NCI-H2107 treated with DMSO at 0.1 percent for 48 hours (cell line): ENCODE results near the gene SYNPO2.
"Not testable (repeated sequence)": the region's sequence is repeated elsewhere in the genome, so short reads cannot be mapped to it uniquely, and the experiment has no call there.

ENCODE experiments used
- DNase-seq: peaks from one replicate; lab custom pipeline; 2025; ENCODE audit not compliant: unreplicated experiment; lab: John Stamatoyannopoulos, UW

SYNPO2 gene

DNA sequence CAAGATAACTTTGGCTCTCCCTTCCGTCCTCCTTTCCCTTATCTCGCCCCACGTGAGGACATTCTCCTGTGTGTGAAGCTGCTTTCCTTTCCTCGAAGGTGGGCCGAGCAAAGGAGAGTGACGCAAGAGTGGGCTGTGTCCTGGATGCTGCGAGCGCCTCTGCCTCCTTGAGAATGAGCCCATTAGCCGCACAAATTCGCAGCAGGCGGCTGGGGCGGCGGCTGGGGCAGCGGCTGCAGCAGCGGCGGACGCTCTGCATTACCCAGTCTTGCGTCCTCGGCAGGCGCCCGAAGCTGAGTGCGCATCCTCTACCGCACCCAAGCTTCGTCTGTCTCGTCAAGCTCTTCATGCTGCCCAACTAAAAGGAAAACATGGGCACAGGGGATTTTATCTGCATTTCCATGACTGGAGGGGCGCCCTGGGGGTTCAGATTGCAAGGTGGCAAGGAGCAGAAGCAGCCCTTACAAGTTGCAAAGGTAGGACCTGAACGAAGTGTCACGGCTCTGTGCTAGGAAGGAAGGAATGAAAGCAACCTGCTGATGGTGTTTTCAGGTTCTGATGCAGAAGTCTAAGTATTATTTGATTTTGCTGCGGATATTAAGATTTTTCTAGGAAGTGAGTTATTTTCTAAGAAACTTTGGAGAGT is at the start of gene SYNPO2:
SYNPO2 (plus strand) TSS at position 189 of the 646 bp plus-strand sequence; CDS start at position 372, 183 bp downstream.
- no peak for DNase-seq

DNA sequence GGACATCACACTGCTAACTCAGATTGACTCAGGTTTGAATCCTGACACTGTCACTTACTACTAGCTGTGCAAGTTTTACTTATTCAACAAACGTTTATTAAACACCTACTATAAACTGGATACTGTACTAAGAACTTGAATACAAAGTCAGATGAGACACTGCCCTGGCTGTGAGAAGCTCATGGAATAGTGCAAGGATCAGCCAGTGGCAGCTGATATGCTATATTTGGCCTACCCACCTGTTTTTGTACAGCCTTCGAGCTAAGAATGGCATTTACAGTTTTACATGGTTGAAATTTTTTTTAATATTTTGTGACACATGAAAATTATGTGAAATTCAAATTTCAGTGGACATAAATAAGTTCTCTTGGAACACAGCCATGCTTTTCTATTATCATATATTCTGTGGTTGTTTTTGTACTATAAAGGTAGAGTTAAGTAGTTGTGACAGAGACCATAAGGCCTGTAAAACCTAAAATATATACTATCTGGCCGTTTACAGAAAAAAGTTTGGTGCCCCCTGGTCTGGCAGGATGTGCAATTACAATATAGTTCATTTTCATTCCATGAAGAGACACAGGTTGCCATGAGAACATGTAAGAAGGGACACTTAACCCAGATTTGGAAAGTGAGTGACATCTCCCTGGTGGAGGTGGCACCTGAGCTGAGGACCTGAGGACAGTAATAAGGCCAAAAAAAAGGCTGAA is 49.3 kb upstream of the SYNPO2 start:
- DNase-seq = no peak

- DNase-seq = no peak
These were observed 46.6 kb upstream of the SYNPO2 start for GRCh38 chr4:118842055-118842454.

DNA sequence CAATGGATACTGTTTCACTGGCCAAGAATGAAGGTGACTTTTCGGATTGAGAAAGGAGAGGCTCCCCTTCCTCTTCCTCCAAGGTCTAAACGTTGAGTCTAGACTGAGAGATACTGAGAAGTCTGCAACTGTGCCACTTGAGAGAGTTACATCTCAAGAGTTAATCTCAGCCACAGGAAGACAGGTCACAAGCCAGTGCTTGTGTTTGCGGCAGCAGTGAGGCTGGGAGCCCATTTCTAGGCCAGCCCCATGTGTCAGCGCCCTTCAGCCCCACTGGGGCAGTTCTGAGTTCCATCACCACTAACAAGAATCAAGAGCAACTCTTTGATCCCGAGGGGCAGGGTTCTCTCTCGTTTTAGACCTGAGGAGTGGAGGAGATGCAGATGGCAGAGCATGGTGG is 45.4 kb upstream of the SYNPO2 start:
- DNase-seq = no peak

DNA sequence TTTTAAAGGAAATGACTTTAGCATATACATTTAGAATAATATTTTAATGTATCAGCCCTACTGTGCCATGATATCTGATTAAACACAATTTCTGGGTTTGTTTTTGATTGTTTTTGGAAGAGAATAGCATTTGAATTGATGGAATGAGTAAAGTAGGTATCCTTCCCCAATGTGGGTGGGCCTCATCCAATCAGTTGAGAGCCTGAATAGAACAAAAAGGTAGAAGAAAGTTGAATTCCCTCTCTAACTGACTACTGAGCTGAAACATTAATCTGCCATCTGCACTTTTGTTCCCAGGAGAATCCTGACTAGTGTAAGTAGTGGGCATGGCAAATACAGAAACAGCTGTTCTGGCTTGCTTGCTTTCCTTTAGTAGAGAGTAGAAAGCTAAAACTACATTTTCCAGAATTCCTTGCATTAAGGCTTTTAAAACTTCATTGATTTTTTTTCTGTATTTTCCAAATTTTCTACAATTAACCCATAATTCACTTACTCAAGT is 43.1 kb upstream of the SYNPO2 start:
- DNase-seq = no peak

- no peak for DNase-seq
These were observed 41.7 kb upstream of the SYNPO2 start for GRCh38 chr4:118846979-118847378.

DNA sequence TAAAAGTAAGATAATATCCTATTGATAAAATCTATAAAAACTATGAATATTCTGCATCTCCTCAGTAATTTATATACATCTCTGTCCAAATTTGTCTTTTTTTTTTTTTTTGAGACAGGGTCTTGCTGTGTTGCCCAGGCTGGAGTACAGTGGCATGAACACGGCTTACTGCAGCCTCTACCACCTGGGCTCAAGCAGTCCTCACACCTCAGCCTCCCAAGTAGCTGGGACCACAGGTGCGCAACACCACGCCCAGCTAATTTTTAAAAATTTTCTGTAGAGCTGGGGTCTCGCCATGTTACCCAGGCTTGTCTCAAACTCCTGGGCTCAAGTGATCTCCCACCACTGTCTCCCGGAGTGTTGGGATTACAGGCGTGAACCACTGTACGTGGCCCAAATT is 40.4 kb upstream of the SYNPO2 start:
- no peak for DNase-seq

GRCh38 chr4:118848901-118849300 is 39.8 kb upstream of the SYNPO2 start:
- DNase-seq = no peak

GRCh38 chr4:118849867-118850487 is 38.7 kb upstream of the SYNPO2 start:
- no peak for DNase-seq

DNA sequence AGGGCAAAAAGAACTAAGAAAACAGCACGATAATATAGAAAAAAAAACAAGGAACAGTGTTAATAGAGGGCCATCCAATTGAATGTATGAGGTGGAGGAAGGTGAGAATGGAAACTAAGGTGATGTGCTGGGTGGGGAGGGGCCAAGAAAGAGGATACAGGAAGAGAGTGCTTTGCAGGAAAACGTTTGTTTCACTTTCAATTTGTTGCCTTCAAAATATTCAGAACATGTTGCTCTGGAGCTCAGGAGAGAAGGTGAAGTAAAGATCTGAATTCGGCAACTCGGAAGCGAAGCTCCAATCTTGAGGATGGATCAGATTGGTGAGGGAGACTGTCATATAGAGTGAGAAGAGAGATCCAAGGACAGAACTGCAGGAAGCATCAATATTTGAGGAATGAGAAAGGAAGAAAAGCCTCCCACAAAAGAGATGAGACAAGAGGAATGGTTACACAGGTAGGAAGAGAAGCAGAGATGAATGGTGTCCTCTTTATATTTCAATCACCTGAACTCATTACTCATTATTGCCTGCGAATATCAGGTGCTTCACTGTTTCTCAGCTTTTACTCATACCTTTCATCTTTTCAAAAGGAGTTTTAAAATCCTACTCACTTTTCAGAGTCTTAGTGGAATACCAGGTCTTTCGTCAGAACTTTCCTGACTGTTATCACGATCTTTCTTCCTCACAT is 38.0 kb upstream of the SYNPO2 start:
- peak; percentile 43 for DNase-seq

DNA sequence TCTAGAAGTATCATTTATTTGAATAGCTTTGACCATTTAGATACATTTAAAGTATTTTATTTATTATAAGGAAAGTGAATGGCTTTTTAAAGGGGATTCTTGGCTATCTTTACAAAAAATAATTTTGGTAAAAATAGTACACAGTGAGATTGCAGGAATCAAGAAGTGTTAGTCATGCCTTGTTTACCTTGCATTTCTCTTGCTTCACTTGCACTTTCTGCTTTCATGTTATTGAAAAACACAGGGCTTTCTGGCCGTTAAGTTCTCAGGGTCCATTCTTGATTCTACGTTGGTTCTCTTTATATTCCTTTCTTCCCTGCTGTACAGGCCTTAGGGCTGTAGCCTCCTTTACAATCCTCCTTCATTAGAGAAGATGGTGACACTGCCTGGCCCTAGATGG is 30.9 kb upstream of the SYNPO2 start:
- DNase-seq = no peak

DNA sequence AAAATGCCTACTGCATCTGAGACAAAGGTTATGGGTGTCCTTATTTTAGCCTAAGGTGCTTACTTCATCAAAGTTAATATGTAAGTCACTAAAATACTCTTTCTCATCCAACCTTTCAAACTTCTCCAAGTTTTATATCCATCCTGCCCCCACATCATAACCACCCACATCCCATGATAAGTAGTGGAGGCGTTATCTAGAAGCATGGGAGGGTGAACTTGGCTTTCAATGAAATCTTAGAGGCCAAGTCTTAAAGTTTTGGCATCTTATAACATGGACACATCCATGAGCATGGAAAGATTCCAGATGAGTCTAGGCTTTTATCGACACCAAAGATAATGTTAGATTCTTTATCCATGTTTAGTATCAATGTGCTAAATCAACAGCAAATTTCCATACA is 29.9 kb upstream of the SYNPO2 start:
- no peak for DNase-seq

- DNase-seq = peak; percentile 42
These were observed 23.5 kb upstream of the SYNPO2 start for GRCh38 chr4:118865091-118865708.

DNA sequence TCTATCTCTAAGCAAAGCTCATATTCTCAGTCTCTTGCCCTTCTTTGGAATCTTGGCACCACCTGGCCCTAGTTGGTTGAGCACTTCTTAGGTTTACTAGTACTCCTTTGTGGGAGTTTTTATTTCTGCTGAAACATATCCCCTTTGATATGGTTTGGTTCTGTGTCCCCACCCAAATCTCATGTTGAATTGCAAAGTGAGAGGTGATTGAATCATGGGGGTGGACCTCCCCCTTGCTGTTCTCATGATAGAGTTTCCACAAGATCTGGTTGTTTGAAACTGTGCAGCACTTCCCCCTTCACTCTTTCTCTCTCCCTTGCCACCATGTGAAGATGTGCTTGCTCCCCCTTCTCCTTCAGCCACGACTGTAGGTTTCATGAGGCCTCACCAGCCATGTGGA is 22.2 kb upstream of the SYNPO2 start:
- no peak for DNase-seq

- no peak for DNase-seq
These were observed 21.2 kb upstream of the SYNPO2 start for GRCh38 chr4:118867311-118868067.

DNA sequence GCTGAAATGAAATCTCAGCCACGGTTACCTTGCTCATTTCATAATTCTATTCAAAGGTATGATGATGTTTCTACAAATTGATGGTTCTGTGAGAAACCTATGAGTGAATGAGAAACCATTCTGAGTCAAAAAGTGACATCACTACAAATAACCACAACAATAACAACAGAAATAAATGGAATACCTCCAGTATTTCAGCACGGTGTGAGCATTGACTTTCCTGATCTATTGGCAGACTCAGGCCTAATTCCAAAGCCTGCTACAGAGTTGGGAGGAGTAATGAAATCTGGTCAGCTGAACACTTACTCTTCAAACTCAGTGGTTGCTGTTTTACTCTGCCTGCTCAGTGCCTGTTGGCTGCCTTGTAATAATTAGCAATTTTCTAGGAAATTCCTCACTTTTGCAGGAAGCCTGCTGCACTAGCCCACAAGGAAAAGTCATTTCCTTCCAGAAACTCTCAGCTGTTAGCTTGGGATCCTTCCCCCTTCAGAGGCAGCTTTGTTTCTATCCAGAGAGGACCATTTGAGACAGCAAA is 18.8 kb upstream of the SYNPO2 start:
- DNase-seq = no peak

- DNase-seq = no peak
These were observed 16.5 kb upstream of the SYNPO2 start for GRCh38 chr4:118872181-118872580.

- DNase-seq = no peak
These were observed 10.9 kb upstream of the SYNPO2 start for GRCh38 chr4:118877797-118878196.

- DNase-seq = not testable (repeated sequence)
These were observed 10.1 kb upstream of the SYNPO2 start for GRCh38 chr4:118878507-118878906.

- no peak for DNase-seq
These were observed 9.2 kb upstream of the SYNPO2 start for GRCh38 chr4:118879409-118879808.
